HG03469 (cell line): Measurements from ENCODE around the gene TRMT11.

Experiments used
- ATAC-seq: cut with Tn5 transposase; IDR thresholded peaks from one replicate; pipeline ENCODE4 v1.9.1; 2021; ENCODE audit warnings: mild to moderate bottlenecking, moderate library complexity, moderate number of reproducible peaks; ENCODE audit not compliant: unreplicated experiment

TRMT11 gene

DNA sequence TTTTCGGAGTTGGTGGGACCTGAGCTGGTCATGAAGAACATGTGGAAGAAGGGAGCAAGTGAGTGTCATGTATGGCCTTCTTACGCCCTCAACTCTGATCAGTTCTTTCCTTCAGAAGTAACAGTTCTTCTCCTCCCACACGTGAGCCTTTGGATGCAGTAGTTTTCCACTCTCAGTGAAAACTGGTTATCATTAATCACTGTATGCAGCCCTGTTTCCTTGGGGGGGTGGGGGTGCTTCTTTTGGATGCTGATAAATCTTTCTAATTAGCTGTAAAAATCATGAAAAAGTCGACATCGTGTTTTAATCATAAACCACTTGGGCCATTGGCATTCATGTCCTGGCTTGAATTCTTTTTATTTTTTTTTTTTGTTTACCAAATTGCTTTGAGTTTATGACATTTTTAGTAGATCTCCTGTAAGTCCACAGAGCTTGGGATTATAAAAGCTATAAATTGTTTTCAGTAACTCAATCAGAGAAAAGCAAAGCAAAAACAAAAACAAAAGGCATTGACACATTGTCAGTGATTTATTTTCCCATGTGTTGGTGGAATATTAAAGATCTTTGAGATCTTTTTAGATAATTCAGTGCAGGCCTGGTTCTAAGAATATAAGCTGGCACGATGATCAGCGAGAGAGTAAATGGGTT lies 84.8 kb downstream of the TRMT11 start:
- no peak for ATAC-seq

DNA sequence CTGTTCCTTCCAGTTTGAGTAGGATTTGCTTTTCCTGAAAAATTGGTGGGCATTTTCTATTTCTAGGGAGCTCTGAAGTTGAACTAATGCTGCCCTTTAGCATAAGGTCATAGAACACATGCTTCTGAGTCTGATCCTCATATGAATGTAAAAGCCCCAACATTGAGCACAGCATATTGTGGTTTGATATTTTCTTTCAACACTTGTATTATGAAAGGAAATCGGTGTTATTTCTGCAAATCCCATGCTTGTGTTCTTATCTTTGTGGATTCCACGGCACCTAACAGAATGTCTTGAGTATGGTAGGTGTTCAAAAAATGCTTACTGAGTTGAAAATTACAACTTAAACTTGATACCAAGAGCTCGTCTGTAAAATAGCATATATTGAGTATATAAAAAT lies 85.8 kb downstream of the TRMT11 start:
- ATAC-seq = no peak

DNA sequence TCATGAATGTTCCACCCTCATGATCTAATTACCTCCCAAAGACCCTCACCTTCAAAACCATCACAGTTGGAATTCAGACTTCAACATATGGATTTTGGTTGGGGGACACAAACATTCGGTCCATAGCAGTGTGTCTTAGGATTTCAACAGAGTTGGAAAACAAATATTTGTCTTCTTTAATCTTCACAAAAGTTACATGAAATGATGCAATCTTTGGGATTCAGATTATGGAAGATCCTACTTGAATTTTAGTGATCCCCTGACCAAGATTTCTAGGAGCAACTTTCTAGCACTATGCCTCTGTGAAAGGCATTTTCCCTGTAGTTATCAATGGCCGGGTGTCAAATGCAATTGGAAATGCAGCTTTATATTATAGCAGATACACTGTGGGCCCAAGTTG lies 86.5 kb downstream of the TRMT11 start:
- no peak for ATAC-seq

DNA sequence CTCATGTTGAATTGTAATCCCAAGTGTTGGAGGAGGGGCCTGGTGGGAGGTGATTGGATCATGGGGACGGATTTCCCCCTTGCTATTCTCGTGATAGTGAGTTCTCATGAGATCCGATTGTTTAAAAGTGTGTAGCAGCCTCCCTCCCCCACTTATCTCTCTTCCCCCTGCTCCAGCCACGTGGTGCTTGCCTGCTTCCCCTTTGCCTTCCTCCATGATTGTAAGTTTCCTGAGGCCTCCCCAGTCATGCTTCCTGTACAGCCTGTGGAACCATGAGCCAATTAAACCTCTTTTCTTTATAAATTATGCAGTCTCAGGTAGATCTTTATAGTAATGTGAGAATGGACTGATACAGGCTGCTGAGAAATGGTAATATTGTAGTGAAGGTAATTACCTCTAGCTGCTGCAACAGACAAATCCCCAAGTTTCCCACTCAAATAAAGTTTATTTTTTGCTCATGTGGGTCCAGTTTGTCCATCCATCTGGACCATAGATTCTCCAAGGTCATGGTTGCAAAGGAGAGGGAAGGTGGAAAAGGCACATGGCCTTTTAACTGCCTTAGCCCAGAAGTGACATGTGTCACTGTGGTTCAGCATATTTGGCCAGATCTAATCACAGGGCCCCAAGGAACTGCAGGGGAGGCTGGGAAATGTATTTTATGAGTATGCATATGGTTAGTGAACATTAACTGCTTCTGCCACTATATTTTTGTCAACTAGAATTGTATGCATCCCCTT lies 89.2 kb downstream of the TRMT11 start:
- no peak for ATAC-seq

DNA sequence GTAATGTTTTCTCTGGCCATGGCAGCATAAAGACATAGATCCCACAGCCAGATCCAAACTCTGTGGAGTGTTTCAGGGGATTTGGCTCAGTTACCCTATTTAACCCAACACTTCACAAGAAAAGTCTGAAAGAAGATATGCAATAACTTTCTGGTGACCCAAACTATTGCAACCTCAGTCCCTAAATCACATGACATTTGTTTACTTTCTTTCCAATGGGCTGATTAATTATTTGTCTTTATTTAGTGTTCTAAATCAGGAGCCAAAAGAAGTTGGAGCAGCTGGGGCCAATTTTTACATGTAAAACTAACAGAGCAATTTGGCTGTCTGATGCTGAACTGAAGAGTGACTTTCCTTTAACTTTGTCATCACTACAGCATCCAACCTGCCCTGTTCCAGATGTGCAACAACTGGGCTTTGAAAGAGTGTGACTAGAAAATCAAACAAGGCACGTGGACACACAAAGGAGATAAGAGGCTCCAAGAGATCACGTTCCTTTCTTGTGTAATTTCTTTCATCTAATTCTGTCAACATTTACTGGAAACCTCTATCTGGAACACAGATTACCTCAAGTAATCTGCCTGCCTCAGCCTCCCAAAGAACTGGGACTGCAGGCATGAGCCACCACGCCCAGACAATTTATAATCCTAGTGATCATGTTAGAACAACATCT lies 90.8 kb downstream of the TRMT11 start:
- ATAC-seq = no peak

DNA sequence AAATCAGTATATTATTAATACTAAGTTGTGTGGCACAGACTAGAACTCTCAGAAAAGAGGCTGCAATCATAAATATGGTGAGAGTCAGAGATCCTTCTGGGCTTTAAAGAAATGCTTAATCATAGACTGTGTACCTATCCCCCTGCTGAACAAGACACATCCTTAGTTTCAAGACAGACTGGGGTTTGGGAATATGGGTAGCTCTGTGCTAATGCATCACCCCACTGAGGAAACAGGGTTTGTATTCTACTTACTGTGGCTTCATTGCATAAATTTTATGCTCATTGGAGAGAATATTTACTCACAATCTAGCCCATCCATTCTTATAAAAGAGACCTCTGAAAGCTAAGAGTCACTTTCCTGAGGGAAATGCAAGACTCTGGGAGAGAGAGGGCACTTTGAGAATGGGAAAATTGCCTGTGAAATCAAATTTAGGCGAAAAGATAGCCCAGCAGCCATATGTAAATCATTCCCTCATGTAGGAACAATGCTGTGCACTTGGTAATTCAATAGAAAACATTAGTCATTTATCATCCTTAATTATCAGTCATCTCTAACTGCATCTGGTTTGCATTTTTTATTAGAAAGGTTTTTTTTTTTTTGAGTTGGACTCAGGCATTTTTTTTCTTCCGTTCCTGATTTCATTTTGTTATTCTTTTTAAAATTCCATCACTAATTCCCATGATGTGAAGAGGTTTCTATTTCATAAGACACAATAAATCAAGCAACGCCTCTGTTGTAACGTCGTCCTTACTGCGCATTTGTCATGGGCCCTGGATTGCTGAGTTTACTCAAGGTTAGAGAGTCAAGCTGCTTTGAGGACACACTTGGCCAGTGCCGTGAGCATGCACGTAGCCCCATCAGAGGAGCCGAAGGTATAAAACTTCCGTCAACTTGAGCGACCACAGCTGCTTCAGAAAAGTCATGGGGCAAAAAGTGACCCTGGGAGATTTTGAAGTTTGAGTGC lies 91.8 kb downstream of the TRMT11 start:
- ATAC-seq = no peak

DNA sequence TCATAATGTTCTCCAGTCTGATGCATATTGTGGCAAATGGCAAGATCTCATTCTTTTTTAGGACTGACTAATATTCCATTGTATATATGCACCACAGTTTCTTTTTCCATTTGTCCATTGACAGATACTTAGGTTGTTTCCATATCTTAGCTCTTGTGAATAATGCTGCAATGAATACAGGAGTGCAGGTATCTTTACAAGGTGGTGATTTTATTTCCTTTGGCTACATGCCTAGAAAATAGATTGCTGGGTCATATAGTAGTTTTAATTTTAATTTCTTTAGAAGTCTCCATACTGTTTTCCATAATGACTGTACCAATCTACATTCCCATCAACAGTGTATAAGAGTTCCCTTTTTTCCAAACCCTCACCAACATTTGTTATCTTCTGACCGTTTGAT lies 97.5 kb downstream of the TRMT11 start:
- no peak for ATAC-seq

DNA sequence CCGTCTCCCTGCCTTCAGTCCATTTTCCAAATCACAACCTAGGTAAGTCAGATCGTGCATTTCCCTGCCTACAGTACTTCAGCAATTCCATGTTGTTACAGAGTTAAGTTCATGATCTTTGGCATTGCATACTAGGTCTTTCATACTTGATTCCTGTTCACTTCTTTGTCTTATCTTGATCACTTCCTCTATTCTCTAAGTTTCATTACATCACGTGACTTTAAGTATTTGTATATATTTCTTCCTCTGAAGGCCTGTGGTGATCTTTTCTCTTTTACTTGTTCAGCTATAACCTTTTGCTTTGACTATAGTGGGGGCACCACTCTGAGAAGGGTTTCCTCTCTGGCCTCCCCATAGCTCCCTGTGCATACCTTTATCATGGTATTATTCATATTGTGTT lies 100.2 kb downstream of the TRMT11 start:
- peak; percentile 77 for ATAC-seq
